Measurements from ENCODE around the gene PSTPIP2.

The PSTPIP2 gene

DNA sequence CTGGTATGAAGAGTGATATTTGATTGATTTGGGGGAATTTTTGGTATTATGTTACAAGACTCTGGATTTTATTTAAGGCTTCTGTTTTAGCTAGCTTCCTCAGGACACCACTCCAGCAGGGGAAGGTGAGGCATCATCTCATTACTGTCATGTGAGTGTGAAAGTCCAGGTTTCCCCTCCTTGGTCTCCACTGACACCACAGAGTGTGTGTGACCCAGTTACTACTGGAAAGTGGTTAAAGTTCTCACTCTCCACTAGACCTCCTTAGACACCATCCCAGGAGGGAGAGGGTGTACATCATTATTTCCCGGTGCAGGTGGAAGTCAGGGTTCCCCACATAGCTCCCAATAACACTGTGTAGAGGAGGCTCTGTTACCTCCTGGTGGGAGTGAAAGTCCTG is 69.1 kb downstream of the PSTPIP2 start:
- TF ChIP-seq, protein P1, sequence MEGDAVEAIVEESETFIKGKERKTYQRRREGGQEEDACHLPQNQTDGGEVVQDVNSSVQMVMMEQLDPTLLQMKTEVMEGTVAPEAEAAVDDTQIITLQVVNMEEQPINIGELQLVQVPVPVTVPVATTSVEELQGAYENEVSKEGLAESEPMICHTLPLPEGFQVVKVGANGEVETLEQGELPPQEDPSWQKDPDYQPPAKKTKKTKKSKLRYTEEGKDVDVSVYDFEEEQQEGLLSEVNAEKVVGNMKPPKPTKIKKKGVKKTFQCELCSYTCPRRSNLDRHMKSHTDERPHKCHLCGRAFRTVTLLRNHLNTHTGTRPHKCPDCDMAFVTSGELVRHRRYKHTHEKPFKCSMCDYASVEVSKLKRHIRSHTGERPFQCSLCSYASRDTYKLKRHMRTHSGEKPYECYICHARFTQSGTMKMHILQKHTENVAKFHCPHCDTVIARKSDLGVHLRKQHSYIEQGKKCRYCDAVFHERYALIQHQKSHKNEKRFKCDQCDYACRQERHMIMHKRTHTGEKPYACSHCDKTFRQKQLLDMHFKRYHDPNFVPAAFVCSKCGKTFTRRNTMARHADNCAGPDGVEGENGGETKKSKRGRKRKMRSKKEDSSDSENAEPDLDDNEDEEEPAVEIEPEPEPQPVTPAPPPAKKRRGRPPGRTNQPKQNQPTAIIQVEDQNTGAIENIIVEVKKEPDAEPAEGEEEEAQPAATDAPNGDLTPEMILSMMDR (IDR thresholded peaks at IDR 0.05; ENCODE audit: insufficient read depth, low read depth, low read length, missing control alignments), result no peak
- peak; percentile 19 for DNase-seq (ENCODE audit: low read depth)
- no peak overlapping the region for H3K4me3 ChIP-seq (ENCODE audit: low read depth, low read length)

DNA sequence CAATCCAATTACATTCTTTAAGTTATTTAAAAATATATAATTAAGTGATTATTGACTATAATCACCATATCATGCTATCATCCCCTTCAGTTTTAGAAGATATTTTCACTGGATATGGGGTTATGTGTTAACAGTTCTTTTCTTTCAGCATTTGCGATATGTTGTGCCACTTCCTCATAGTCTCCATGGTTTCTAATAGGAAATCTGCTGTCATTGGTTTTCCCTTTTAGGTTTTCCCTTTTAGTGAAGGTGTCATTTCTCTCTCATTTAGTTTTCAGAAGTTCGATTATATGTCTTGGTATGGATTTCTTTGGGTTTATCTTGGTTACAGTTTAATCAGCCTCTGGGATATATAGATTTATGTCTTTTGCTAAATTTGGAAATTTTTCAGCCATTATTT is 70.2 kb downstream of the PSTPIP2 start:
- DNase-seq (ENCODE audit: low read depth), result no peak
- TF ChIP-seq, protein P1 (IDR thresholded peaks at IDR 0.05; ENCODE audit: insufficient read depth, low read depth, low read length, missing control alignments), result no peak
- H3K4me3 ChIP-seq (ENCODE audit: low read depth, low read length), result no peak overlapping the region

DNA sequence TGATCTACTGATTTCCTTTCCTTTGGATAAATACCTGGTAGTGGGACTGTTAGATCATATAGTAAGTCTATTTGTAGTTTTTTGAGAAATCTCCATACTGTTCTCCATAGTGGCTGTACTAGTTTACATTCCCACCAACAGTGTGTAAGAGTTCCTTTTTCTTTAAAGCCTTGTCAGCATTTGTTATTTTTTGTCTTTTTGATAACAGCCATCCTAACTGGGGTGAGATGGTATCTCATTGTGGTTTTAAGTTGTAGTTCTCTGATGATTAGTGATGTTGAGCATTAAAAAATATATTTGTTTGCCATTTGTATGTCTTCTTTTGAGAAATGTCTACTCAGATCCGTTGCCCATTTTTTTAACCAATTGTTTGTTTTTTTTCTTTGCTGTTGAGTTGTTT is 71.0 kb downstream of the PSTPIP2 start:
- DNase-seq (ENCODE audit: low read depth), result no peak
- TF ChIP-seq, protein P1 (IDR thresholded peaks at IDR 0.05; ENCODE audit: insufficient read depth, low read depth, low read length, missing control alignments), result no peak

DNA sequence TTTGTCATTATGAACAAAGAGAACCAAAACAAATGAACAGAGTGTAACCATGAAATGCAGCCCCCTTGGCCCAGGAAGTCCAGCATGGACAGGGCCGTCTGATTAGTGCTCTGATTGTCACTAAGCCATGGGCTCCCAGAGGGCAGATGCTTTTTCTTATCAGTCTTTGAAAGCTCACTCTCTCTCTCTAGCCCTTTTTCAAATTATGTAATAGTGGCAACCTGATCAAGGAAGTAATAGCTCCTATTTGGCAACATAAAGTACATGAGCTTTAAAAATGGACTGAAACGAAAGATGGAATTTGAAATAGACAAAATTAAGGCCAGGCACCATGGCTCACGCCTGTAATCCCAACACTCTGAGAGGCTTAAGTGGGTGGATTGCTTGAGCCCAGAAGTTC is 72.5 kb downstream of the PSTPIP2 start:
- TF ChIP-seq, protein P1 (IDR thresholded peaks at IDR 0.05; ENCODE audit: insufficient read depth, low read depth, low read length, missing control alignments), result no peak
- DNase-seq (ENCODE audit: low read depth), result no peak
- no peak overlapping the region for H3K4me3 ChIP-seq (ENCODE audit: low read depth, low read length)

More for the DNA sequence above, 71.0 kb downstream of the PSTPIP2 start:
- no peak overlapping the region for H3K4me3 ChIP-seq (ENCODE audit: low read depth, low read length)

DNA sequence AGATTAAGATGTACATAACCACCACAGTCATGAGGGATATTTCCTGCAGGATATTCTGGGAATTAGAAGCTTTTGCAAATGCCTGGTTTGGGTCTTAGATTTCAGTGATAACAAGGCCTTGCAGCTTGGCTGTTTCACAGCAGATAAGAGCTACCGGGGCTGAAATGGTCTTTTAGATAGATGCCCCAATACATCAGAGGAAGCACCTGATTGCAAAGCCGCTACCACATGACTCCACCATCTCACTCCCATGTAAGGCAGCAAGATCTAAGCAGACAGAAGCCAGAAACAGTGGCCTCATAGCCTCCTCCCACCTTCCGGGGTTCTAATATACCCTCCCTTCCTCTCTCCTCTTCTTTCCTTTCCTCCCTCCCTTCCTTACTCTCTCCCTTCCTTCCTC is 73.8 kb downstream of the PSTPIP2 start:
- no peak for DNase-seq (ENCODE audit: low read depth)
- TF ChIP-seq, protein P1 (IDR thresholded peaks at IDR 0.05; ENCODE audit: insufficient read depth, low read depth, low read length, missing control alignments), result no peak
- no peak overlapping the region for H3K4me3 ChIP-seq (ENCODE audit: low read depth, low read length)

DNA sequence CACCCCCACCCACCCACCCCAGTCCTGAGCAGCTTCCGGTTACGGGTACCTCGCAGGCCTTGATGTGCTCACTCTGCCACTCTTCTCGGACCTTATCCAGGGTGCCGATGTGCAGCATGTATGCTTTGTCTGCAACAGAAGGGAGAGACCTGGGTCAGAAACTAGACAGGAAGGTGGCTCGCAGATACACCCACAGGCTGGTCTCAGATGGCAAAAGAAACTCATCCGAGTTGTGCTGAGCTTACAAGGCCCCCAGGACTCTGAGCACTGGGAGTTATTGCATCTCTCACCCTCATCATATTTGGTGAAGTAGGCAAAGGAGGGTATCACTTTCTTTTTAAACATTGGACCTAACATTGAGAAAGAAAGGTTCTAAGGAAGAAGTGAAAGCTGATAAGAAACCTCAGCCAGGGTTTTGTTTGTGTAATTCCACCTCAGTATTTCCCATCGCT is 74.3 kb downstream of the PSTPIP2 start:
- DNase-seq (ENCODE audit: low read depth), result no peak
- no peak overlapping the region for H3K4me3 ChIP-seq (ENCODE audit: low read depth, low read length)
- TF ChIP-seq, protein P1 (IDR thresholded peaks at IDR 0.05; ENCODE audit: insufficient read depth, low read depth, low read length, missing control alignments), result no peak

DNA sequence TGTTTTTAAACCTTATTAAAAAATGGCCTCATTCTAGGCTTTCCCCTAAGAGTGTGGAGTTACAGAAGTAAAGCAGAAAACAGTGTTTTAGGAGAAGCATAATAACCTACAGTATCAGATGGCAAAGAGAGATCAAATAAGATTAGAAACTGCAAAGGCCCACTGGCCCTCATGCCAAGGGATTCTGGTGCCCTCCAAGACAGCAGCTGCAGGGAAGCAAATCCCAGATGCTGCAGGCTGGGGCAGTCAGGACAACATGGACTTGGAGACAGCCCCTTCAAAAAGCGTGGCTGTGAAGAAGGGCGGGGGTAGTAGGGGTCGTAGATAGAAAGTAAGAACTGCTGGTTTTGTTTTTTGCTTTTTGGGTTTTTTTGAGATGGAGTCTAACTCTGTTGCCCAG is 76.6 kb downstream of the PSTPIP2 start:
- DNase-seq (ENCODE audit: low read depth), result no peak
- TF ChIP-seq, protein P1 (IDR thresholded peaks at IDR 0.05; ENCODE audit: insufficient read depth, low read depth, low read length, missing control alignments), result no peak
- no peak overlapping the region for H3K4me3 ChIP-seq (ENCODE audit: low read depth, low read length)

Data from GM12865 (cell line).